ENCODE measurements around the gene PUM2.

DNA sequence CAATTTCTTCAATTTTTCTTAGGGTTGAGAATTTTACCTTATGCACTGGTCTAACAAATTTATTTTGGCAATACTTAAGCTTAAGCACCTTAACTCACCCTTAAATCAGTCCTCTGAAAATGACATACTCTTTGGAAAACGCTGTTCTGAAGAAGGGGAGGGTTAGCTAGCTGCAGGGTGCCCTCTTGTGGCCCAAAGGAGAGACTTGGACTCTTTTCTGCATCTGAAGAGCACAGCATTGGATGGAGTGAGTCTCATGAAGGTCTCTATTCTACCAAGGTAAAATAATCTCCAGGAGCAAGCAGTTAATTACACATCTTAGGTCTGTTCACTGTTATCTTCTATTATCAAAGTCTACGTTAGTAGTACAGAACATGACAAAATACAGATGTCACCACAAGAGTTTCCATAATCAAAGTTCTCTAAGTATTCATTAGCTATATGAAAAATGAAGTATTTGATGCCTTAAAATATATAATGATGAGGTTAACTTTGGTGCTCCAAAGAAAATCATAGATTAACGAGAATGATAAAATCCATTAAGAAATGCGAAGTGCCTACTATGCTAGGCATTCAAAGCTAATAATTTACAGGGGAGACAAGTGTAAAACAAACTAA, 24.4 kb downstream of the PUM2 start:
- peak; percentile 63 for TF ChIP-seq CTCF (IDR thresholded peaks at IDR 0.05; ENCODE audit: low read depth, low read length, missing input control)
- no peak for TF ChIP-seq YY1 (IDR thresholded peaks at IDR 0.05)
- no peak for TF ChIP-seq FOXA1 (IDR thresholded peaks at IDR 0.05)
- no peak for TF ChIP-seq REST (IDR thresholded peaks at IDR 0.05)
- TF ChIP-seq, protein P1, sequence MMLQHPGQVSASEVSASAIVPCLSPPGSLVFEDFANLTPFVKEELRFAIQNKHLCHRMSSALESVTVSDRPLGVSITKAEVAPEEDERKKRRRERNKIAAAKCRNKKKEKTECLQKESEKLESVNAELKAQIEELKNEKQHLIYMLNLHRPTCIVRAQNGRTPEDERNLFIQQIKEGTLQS (IDR thresholded peaks at IDR 0.05): no peak
- peak; percentile 83 to 86 for TF ChIP-seq RAD21 (IDR thresholded peaks at IDR 0.05)
- TF ChIP-seq TAF1 (conservative IDR thresholded peaks at IDR 0.05): no peak
- no peak for TF ChIP-seq RXRA (IDR thresholded peaks at IDR 0.05)
- TF ChIP-seq SP1 (IDR thresholded peaks at IDR 0.05): no peak
- TF ChIP-seq HNF4A (conservative IDR thresholded peaks at IDR 0.05): no peak
- TF ChIP-seq, protein P2, sequence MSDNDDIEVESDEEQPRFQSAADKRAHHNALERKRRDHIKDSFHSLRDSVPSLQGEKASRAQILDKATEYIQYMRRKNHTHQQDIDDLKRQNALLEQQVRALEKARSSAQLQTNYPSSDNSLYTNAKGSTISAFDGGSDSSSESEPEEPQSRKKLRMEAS (IDR thresholded peaks at IDR 0.05): no peak
- TF ChIP-seq GABPA (IDR thresholded peaks at IDR 0.05 in 1 of 2, conservative IDR thresholded peaks at IDR 0.05 in 1 of 2): no peak
- TF ChIP-seq NR2F2 (IDR thresholded peaks at IDR 0.05): no peak

All from liver (tissue), 3 donors.